HepG2 (cell line): ENCODE results near the gene FETUB. TPM values are rescaled to one million over a fixed set of nuclear protein-coding genes. Genes with fewer than 3 reads are reported as not detected.

Experiments used
- CAMTA2 ChIP-seq: sonication (generic); formaldehyde crosslinking; IDR thresholded peaks from 2 replicates; pipeline ENCODE4 v1.4.0; 2020; ENCODE audit warnings: mild to moderate bottlenecking, missing genetic modification reagents, borderline replicate concordance
- EHMT2 ChIP-seq: fragments of 200-600 bp; sonication (generic); IDR thresholded peaks from 2 replicates; pipeline ENCODE4 v1.7.0; 2017; ENCODE audit warnings: antibody characterized with exemption, low read depth, low read length, borderline replicate concordance
- HIC2 ChIP-seq: sonication (generic); formaldehyde crosslinking; IDR thresholded peaks from 2 replicates; pipeline ENCODE4 v1.9.0; 2022; ENCODE audit warnings: low read depth, missing genetic modification reagents
- IRF2 ChIP-seq: IDR thresholded peaks from 2 replicates; pipeline ENCODE4 v1.6.1; 2018; ENCODE audit warnings: missing genetic modification reagents, missing compliant biosample characterization
- MAZ ChIP-seq, 2 experiments: sonication (generic) in 1 of 2; formaldehyde crosslinking in 1 of 2; IDR thresholded peaks; 2 replicates each; pipeline versions ENCODE4 v1.5.0 to v1.6.1; 2012 to 2020; ENCODE audit warnings: low read depth in 2 of 2, mild to moderate bottlenecking in 2 of 2, borderline replicate concordance in 1 of 2, improper control_type of control experiment in 1 of 2, low read length in 1 of 2, missing genetic modification reagents in 1 of 2, moderate library complexity in 1 of 2
- POLR2G ChIP-seq: fragments of 200-400 bp; formaldehyde crosslinking; IDR thresholded peaks from 2 replicates; pipeline ENCODE4 v1.6.1; 2018; ENCODE audit warnings: mild to moderate bottlenecking, low read depth, low read length, moderate library complexity
- REXO4 ChIP-seq: sonication (generic); formaldehyde crosslinking; IDR thresholded peaks from 2 replicates; pipeline ENCODE4 v1.8.0; 2022; ENCODE audit warnings: missing genetic modification reagents, mild to moderate bottlenecking, borderline replicate concordance
- TRAFD1 ChIP-seq: sonication (generic); formaldehyde crosslinking; IDR thresholded peaks from 2 replicates; pipeline ENCODE4 v1.5.1; 2020; ENCODE audit warnings: missing genetic modification reagents, mild to moderate bottlenecking, borderline replicate concordance
- ZBTB1 ChIP-seq: sonication (generic); formaldehyde crosslinking; IDR thresholded peaks from 2 replicates; pipeline ENCODE4 v1.4.0; 2020; ENCODE audit warnings: missing genetic modification reagents, borderline replicate concordance
- ZBTB49 ChIP-seq: sonication (generic); formaldehyde crosslinking; IDR thresholded peaks from 2 replicates; pipeline ENCODE4 v1.4.0; 2020; ENCODE audit warnings: missing genetic modification reagents, borderline replicate concordance
- ZFAT ChIP-seq: sonication (generic); formaldehyde crosslinking; conservative IDR thresholded peaks from 2 replicates; pipeline ENCODE4 v1.8.1; 2023; ENCODE audit warnings: missing genetic modification reagents, inconsistent platforms
- ZNF138 ChIP-seq: sonication (generic); formaldehyde crosslinking; IDR thresholded peaks from 2 replicates; pipeline ENCODE4 v1.5.0; 2020; ENCODE audit warnings: mild to moderate bottlenecking, low read depth, missing genetic modification reagents
- ZNF18 ChIP-seq: sonication (generic); formaldehyde crosslinking; IDR thresholded peaks from 2 replicates; pipeline ENCODE4 v1.8.0; 2022; ENCODE audit warnings: mild to moderate bottlenecking, missing genetic modification reagents; ENCODE audit not compliant: insufficient replicate concordance
- ZNF556 ChIP-seq: sonication (generic); formaldehyde crosslinking; IDR thresholded peaks from 2 replicates; pipeline ENCODE4 v1.4.0; 2020; ENCODE audit warnings: mild to moderate bottlenecking, missing genetic modification reagents, borderline replicate concordance
- ZNF670 ChIP-seq: sonication (generic); formaldehyde crosslinking; IDR thresholded peaks from 2 replicates; pipeline ENCODE4 v1.8.0; 2022; ENCODE audit warnings: mild to moderate bottlenecking, missing genetic modification reagents, borderline replicate concordance
- ZNF782 ChIP-seq: sonication (generic); formaldehyde crosslinking; IDR thresholded peaks from 2 replicates; pipeline ENCODE4 v1.4.0; 2020; ENCODE audit warnings: missing genetic modification reagents, mild to moderate bottlenecking, borderline replicate concordance
- ZSCAN22 ChIP-seq: sonication (generic); formaldehyde crosslinking; IDR thresholded peaks from 2 replicates; pipeline ENCODE4 v1.4.0; 2020; ENCODE audit warnings: mild to moderate bottlenecking, missing genetic modification reagents
- ZSCAN30 ChIP-seq: sonication (generic); formaldehyde crosslinking; IDR thresholded peaks from 2 replicates; pipeline ENCODE4 v1.5.0; 2020; ENCODE audit warnings: mild to moderate bottlenecking, missing genetic modification reagents
- polyA plus RNA-seq, 8 experiments: library from polyadenylated mRNA; depleted of rRNA in 3 of 8; stranded (reverse) in 7 of 8; unstranded in 1 of 8; fragments of >200 nt; fragmentation: Illumina TruSeq in 4 of 8; extraction: Trizol in 4 of 8; gene quantifications; 2 replicates each; pipeline versions ENCODE4 v1.2.1 to v1.2.3, GENCODE V29; 2011 to 2016; ENCODE audit warnings: low read depth in 4 of 8, missing spikeins in 1 of 8, mixed read lengths in 1 of 8; ENCODE audit not compliant: insufficient read depth in 1 of 8
- total RNA-seq, 5 experiments: library from RNA; depleted of rRNA; stranded (reverse); fragments of >200 nt; fragmentation: Illumina TruSeq; extraction: Trizol; gene quantifications; 2 replicates each; pipeline ENCODE4 v1.2.3, GENCODE V29; 2016; ENCODE audit warnings: low read depth in 1 of 5

The FETUB gene
- total and polyA plus RNA-seq, 2 of the 13 experiments (the other 11 are each of a cell fraction or from before 2014, with no cell fraction given) = 2.1 to 4.4 TPM

- TF ChIP-seq ZFAT = no peak
- TF ChIP-seq REXO4 = no peak
- no peak for TF ChIP-seq MAZ (IDR thresholded peaks at IDR 0.05; ENCODE audit: borderline replicate concordance, low read depth, low read length)
- peak; percentile 32; the same call in 1 of the 2 replicates for TF ChIP-seq MAZ (CRISPR knock-in tag; IDR thresholded peaks at IDR 0.05; ENCODE audit: low read depth)
- TF ChIP-seq ZBTB1 (CRISPR knock-in tag) = no peak
- TF ChIP-seq ZNF556 (CRISPR knock-in tag) = peak; percentile 54; the same call in 1 of the 2 replicates
- peak; percentile 70 for TF ChIP-seq POLR2G
- TF ChIP-seq IRF2 = no peak; the same call in none of the 2 replicates
- no peak for TF ChIP-seq ZNF138
- TF ChIP-seq ZSCAN30 = peak; percentile 58; the same call in 1 of the 2 replicates
- no peak for TF ChIP-seq ZSCAN22 (CRISPR knock-in tag)
- TF ChIP-seq ZBTB49 = no peak
- peak; percentile 96 for TF ChIP-seq HIC2 (CRISPR knock-in tag)
- no peak; the same call in 1 of the 2 replicates for TF ChIP-seq ZNF782 (CRISPR knock-in tag)
- TF ChIP-seq EHMT2 = no peak; the same call in 1 of the 2 replicates
- TF ChIP-seq CAMTA2 (CRISPR knock-in tag) = no peak
- no peak for TF ChIP-seq ZNF18
- TF ChIP-seq TRAFD1 = no peak
- no peak for TF ChIP-seq ZNF670 (CRISPR knock-in tag)
Measured at GRCh38 chr3:186599142-186599784, 40.9 kb upstream of the FETUB start (continued).
